Upper lobe of left lung (tissue), 6 donors: ENCODE measurements around the gene CDHR2. TPM values are rescaled to one million over a fixed set of nuclear protein-coding genes. Genes with fewer than 3 reads are reported as not detected.

Experiments used
- ATAC-seq, 2 donors: fragments of 200-7000 bp; cut with Tn5 transposase; one replicate each; pipeline ENCODE4 v1.9.1; 2022; ENCODE audit warnings: mild to moderate bottlenecking in 2 of 2, moderate library complexity in 2 of 2; ENCODE audit not compliant: low FRiP score in 2 of 2
- DNase-seq, 2 donors: peaks; one replicate each; pipeline ENCODE4 v3.0.0-alpha.2; 2019 to 2020
- H3K27ac ChIP-seq, 4 donors: fragments of 200-600 bp; sonication (generic); one replicate each; pipeline ENCODE4 v1.5.1; 2016 to 2019
- H3K27me3 ChIP-seq, 4 donors: fragments of 200-600 bp; sonication (generic); one replicate each; pipeline ENCODE4 v1.5.1; 2017 to 2019
- H3K36me3 ChIP-seq, 4 donors: fragments of 200-600 bp; sonication (generic); one replicate each; pipeline ENCODE4 v1.5.1; 2016 to 2019
- H3K4me1 ChIP-seq, 4 donors: fragments of 200-600 bp; sonication (generic); one replicate each; pipeline ENCODE4 v1.5.1; 2018 to 2019
- H3K4me3 ChIP-seq, 4 donors: fragments of 200-600 bp; sonication (generic); one replicate each; pipeline ENCODE4 v1.5.1; 2017 to 2019; ENCODE audit warnings: mild to moderate bottlenecking in 2 of 4, moderate library complexity in 1 of 4
- H3K9me3 ChIP-seq, 4 donors: fragments of 200-600 bp; sonication (generic); one replicate each; pipeline ENCODE4 v1.5.1; 2018 to 2019
- CTCF ChIP-seq, 6 experiments: fragments of 450-650 bp in 4 of 6; fragments of 200-600 bp in 2 of 6; sonication (generic) in 2 of 6; IDR thresholded peaks; one replicate each; pipeline ENCODE4 v1.5.1; 2016 to 2019; ENCODE audit warnings: antibody characterized with exemption in 6 of 6
- EP300 ChIP-seq, 4 donors: sonication (generic); formaldehyde crosslinking; IDR thresholded peaks; one replicate each; pipeline ENCODE4 v1.5.1; 2017; ENCODE audit warnings: antibody characterized with exemption in 4 of 4, control low read depth in 2 of 4
- POLR2A ChIP-seq, 4 donors: fragments of 450-650 bp; IDR thresholded peaks; one replicate each; pipeline ENCODE4 v1.5.1; 2016 to 2017; ENCODE audit warnings: antibody characterized with exemption in 4 of 4, mild to moderate bottlenecking in 2 of 4
- POLR2AphosphoS5 ChIP-seq, 2 donors: sonication (generic); formaldehyde crosslinking; IDR thresholded peaks; one replicate each; pipeline ENCODE4 v1.5.1; 2017; ENCODE audit warnings: antibody characterized with exemption in 2 of 2
- WGBS, 2 donors: methylation state at CpG; one replicate each; pipeline ENCODE4 v1.1.5; 2017 to 2018; 5-methylcytosine and 5-hydroxymethylcytosine counted together
- total RNA-seq, 6 donors: library from RNA; depleted of rRNA in 4 of 6; stranded (reverse); fragments of >200 nt in 4 of 6; gene quantifications; one replicate each; pipeline versions ENCODE4 v1.1.0 to v1.2.1, GENCODE V29; 2016 to 2021
- donor health status: DM: no; HTN: no; CAD: no; lungs with moderate emphysema.
- donor health status: DM: no; HTN: yes; CAD: no; lungs with severe emphysema.

Gene CDHR2
- total RNA-seq, 6 donors from 2014 or later: 0.30 to 0.34 TPM; not detected in 4

- TF ChIP-seq POLR2AphosphoS5 (IDR thresholded peaks at IDR 0.05) (no peak), POLR2A (IDR thresholded peaks at IDR 0.05) (no peak), CTCF (IDR thresholded peaks at IDR 0.05) (no peak), EP300 (IDR thresholded peaks at IDR 0.05) (no peak)
- no peaks in the 10 kb centered on the region for H3K4me1 ChIP-seq
- no peak for DNase-seq
- no peak overlapping the region for H3K27ac ChIP-seq
- no peak overlapping the region for H3K4me3 ChIP-seq
- WGBS, 2 donors: 60 to 76% methylated on average over 3 of the region's 4 CpGs
- H3K27me3 ChIP-seq: no peaks in the 10 kb centered on the region
- no peaks in the 10 kb centered on the region for H3K36me3 ChIP-seq
- no peak for ATAC-seq
- no peaks in the 10 kb centered on the region for H3K9me3 ChIP-seq
Observed at GRCh38 chr5:176639208-176639607, 90.1 kb downstream of the CDHR2 start.

GRCh38 chr5:176639981-176640380, 90.8 kb downstream of the CDHR2 start:
- no peaks in the 10 kb centered on the region for H3K4me1 ChIP-seq
- H3K4me3 ChIP-seq: no peak overlapping the region
- no peak for TF ChIP-seq EP300 (IDR thresholded peaks at IDR 0.05)
- TF ChIP-seq POLR2A (IDR thresholded peaks at IDR 0.05): no peak
- TF ChIP-seq CTCF (IDR thresholded peaks at IDR 0.05): no peak
- TF ChIP-seq POLR2AphosphoS5 (IDR thresholded peaks at IDR 0.05): no peak
- no peak overlapping the region for H3K27ac ChIP-seq
- ATAC-seq (no peak), DNase-seq (no peak)
- 44% methylated on average over 2 of the region's 4 CpGs; no CpG with 5 or more reads in 1 of the 2 donors for WGBS, 2 donors
- no peaks in the 10 kb centered on the region for H3K9me3 ChIP-seq
- no peaks in the 10 kb centered on the region for H3K27me3 ChIP-seq
- H3K36me3 ChIP-seq: no peaks in the 10 kb centered on the region

GRCh38 chr5:176640616-176641015, 91.5 kb downstream of the CDHR2 start:
- ATAC-seq (no peak), DNase-seq (no peak)
- no peaks in the 10 kb centered on the region for H3K36me3 ChIP-seq
- WGBS, 2 donors: 69 to 79% methylated on average over 4 of the region's 4 CpGs
- TF ChIP-seq CTCF (IDR thresholded peaks at IDR 0.05) (no peak), EP300 (IDR thresholded peaks at IDR 0.05) (no peak), POLR2AphosphoS5 (IDR thresholded peaks at IDR 0.05) (no peak), POLR2A (IDR thresholded peaks at IDR 0.05) (no peak)
- H3K4me1 ChIP-seq: no peaks in the 10 kb centered on the region
- no peaks in the 10 kb centered on the region for H3K9me3 ChIP-seq
- no peak overlapping the region for H3K4me3 ChIP-seq
- H3K27ac ChIP-seq: no peak overlapping the region
- no peaks in the 10 kb centered on the region for H3K27me3 ChIP-seq

GRCh38 chr5:176642675-176643490, 93.7 kb downstream of the CDHR2 start:
- H3K4me1 ChIP-seq: peaks cover 1 to 13% (median 6%) of the 10 kb centered on the region in 4 donors
- H3K4me3 ChIP-seq: no peak overlapping the region
- no peak for TF ChIP-seq POLR2A (IDR thresholded peaks at IDR 0.05)
- no peak for TF ChIP-seq POLR2AphosphoS5 (IDR thresholded peaks at IDR 0.05)
- TF ChIP-seq EP300 (IDR thresholded peaks at IDR 0.05): no peak
- TF ChIP-seq CTCF (IDR thresholded peaks at IDR 0.05): no peak
- DNase-seq: no peak
- no peaks in the 10 kb centered on the region for H3K36me3 ChIP-seq
- WGBS, 2 donors: 58 to 71% methylated on average over 6 to 13 of the region's 15 CpGs
- no peak overlapping the region for H3K27ac ChIP-seq
- no peaks in the 10 kb centered on the region for H3K9me3 ChIP-seq
- no peaks in the 10 kb centered on the region for H3K27me3 ChIP-seq
- ATAC-seq: no peak
